K562 (cell line): ENCODE data around the gene DUSP19. TPM values are rescaled to one million over a fixed set of nuclear protein-coding genes. Genes with fewer than 3 reads are reported as not detected.

Experiments used
- FOXO4 ChIP-seq: fragments of 450-650 bp; formaldehyde crosslinking; IDR thresholded peaks from 2 replicates; pipeline ENCODE4 v1.4.0; 2020; ENCODE audit warnings: mild to moderate bottlenecking, moderate library complexity
- KDM5B ChIP-seq: fragments of 200-600 bp; sonication (generic); IDR thresholded peaks from 2 replicates; pipeline ENCODE4 v1.6.1; 2012; ENCODE audit warnings: low read depth, mild to moderate bottlenecking, moderate library complexity, low read length, control low read depth, inconsistent platforms; ENCODE audit not compliant: insufficient replicate concordance
- MAZ ChIP-seq, 2 experiments: fragments of 450-650 bp in 1 of 2; sonication (generic) in 1 of 2; formaldehyde crosslinking; IDR thresholded peaks in 1 of 2; conservative IDR thresholded peaks in 1 of 2; 2 replicates each; pipeline versions ENCODE4 v1.4.0 to v1.5.0; 2020; ENCODE audit warnings: mild to moderate bottlenecking in 1 of 2, missing genetic modification reagents in 1 of 2
- MTA3 ChIP-seq: fragments of 450-650 bp; formaldehyde crosslinking; IDR thresholded peaks from 2 replicates; pipeline ENCODE4 v1.6.1; 2017; ENCODE audit warnings: mild to moderate bottlenecking, borderline replicate concordance
- OTX1 ChIP-seq: fragments of 450-650 bp; formaldehyde crosslinking; IDR thresholded peaks from 2 replicates; pipeline ENCODE4 v1.4.0; 2022; ENCODE audit warnings: mild to moderate bottlenecking
- SREBF1 ChIP-seq: fragments of 150-350 bp; IDR thresholded peaks from 2 replicates; pipeline ENCODE4 v1.6.1; 2014; ENCODE audit warnings: antibody characterized with exemption, low read depth, low read length, borderline replicate concordance
- SRSF7 ChIP-seq: fragments of 200-400 bp; formaldehyde crosslinking; optimal IDR thresholded peaks from 2 replicates; pipeline ENCODE3; 2017; ENCODE audit warnings: mild to moderate bottlenecking, low read depth, low read length
- ZBTB17 ChIP-seq: fragments of 450-650 bp; formaldehyde crosslinking; IDR thresholded peaks from 2 replicates; pipeline ENCODE4 v1.4.0; 2020; ENCODE audit warnings: mild to moderate bottlenecking
- ZBTB40 ChIP-seq, 2 experiments: fragments of 450-650 bp in 1 of 2; sonication (generic) in 1 of 2; formaldehyde crosslinking in 1 of 2; IDR thresholded peaks; 2 replicates each; pipeline versions ENCODE4 v1.7.1 to v1.9.0; 2016 to 2022; ENCODE audit warnings: inconsistent platforms in 1 of 2, mild to moderate bottlenecking in 1 of 2, missing genetic modification reagents in 1 of 2
- ZNF224 ChIP-seq: sonication (generic); formaldehyde crosslinking; IDR thresholded peaks from 2 replicates; pipeline ENCODE4 v1.8.0; 2022; ENCODE audit warnings: mild to moderate bottlenecking, missing genetic modification reagents
- ZNF639 ChIP-seq, 2 experiments: fragments of 200-800 bp in 1 of 2; sonication (Bioruptor generic) in 1 of 2; sonication (generic) in 1 of 2; formaldehyde crosslinking in 1 of 2; IDR thresholded peaks in 1 of 2; conservative IDR thresholded peaks in 1 of 2; 2 replicates each; pipeline versions ENCODE4 v1.5.0 to v1.6.1; 2016 to 2020; ENCODE audit warnings: missing compliant biosample characterization in 1 of 2, missing genetic modification characterization in 1 of 2, missing genetic modification reagents in 1 of 2
- polyA plus RNA-seq, 8 experiments: library from polyadenylated mRNA; depleted of rRNA in 4 of 8; stranded (reverse) in 5 of 8; unstranded in 3 of 8; fragments of >200 nt; fragmentation: Nextera tagmentation in 2 of 8; fragmentation: Illumina TruSeq in 1 of 8; extraction: Ambion mirVana in 2 of 8; extraction: Trizol in 1 of 8; gene quantifications; 2 replicates each; pipeline versions ENCODE4 v1.2.1 to v1.2.3, GENCODE V29; 2011 to 2014; ENCODE audit warnings: inconsistent platforms in 1 of 8, missing spikeins in 1 of 8
- total RNA-seq, 7 experiments: library from RNA; depleted of rRNA in 6 of 7; stranded (reverse); fragments of >200 nt in 6 of 7; fragmentation: Illumina TruSeq in 2 of 7; extraction: Trizol in 2 of 7; gene quantifications; 2 replicates each; pipeline versions ENCODE4 v1.2.1 to v1.2.3, GENCODE V29; 2011 to 2021; ENCODE audit warnings: low replicate concordance in 1 of 7

The DUSP19 gene
- total and polyA plus RNA-seq, 9 of the 15 experiments (the other 6 are each of a cell fraction or from before 2014, with no cell fraction given) = 1.6 to 6.3 (median 3.1) TPM

- TF ChIP-seq FOXO4 (CRISPR knock-in tag) (peak; percentile 70; the same call in 1 of the 2 replicates), KDM5B (peak; percentile 70), ZBTB40 (IDR thresholded peaks at IDR 0.05) (peak; percentile 58; the same call in 1 of the 2 replicates), ZBTB40 (CRISPR knock-in tag; IDR thresholded peaks at IDR 0.05) (no peak), SRSF7 (no peak), ZBTB17 (CRISPR knock-in tag) (no peak), MTA3 (peak; percentile 67; the same call in 1 of the 2 replicates), OTX1 (CRISPR knock-in tag) (0 out of 2 replicates have a peak, but pooled peaks have one; percentile 48), SREBF1 (peak; percentile 98), MAZ (CRISPR knock-in tag; conservative IDR thresholded peaks at IDR 0.05 in 1 of 2, IDR thresholded peaks at IDR 0.05 in 1 of 2) (peak; percentile 68 to 84; a peak in 2 of 4 replicates), ZNF224 (0 out of 2 replicates have a peak, but pooled peaks have one; percentile 18), ZNF639 (CRISPR knock-in tag; conservative IDR thresholded peaks at IDR 0.05 in 1 of 2, IDR thresholded peaks at IDR 0.05 in 1 of 2) (peak in 1 of 2 experiments; percentile 97; a peak in 2 of 4 replicates)
Observed at GRCh38 chr2:183038341-183039300, 39.9 kb upstream of the DUSP19 start, which contains the start of gene NCKAP1 (continued).
